Stomach (tissue), 9 donors: ENCODE results near the gene STARD5. TPM values are rescaled to one million over a fixed set of nuclear protein-coding genes. Genes with fewer than 3 reads are reported as not detected.

Experiments used
- DNase-seq, 2 donors: peaks; one replicate each; pipeline versions ENCODE4 v3.0.0 to v3.0.0-alpha.2; 2013 to 2019
- H3K27ac ChIP-seq, 5 donors: fragments of 200-600 bp in 4 of 5; sonication (generic) in 4 of 5; one replicate each; pipeline ENCODE4 v1.5.1; 2013 to 2019; ENCODE audit warnings: mild to moderate bottlenecking in 1 of 5, moderate library complexity in 1 of 5
- H3K27me3 ChIP-seq, 3 donors: fragments of 200-600 bp; sonication (generic); one replicate each; pipeline ENCODE4 v1.5.1; 2017 to 2019; ENCODE audit warnings: mixed run types in 1 of 3
- H3K36me3 ChIP-seq, 4 donors: fragments of 200-600 bp; sonication (generic); 1 replicate in 3 of 4; 2 replicates in 1 of 4; pipeline ENCODE4 v1.5.1; 2016 to 2019
- H3K4me1 ChIP-seq, 4 donors: fragments of 200-600 bp; sonication (generic); one replicate each; pipeline ENCODE4 v1.5.1; 2016 to 2019
- H3K4me3 ChIP-seq, 4 donors: fragments of 200-600 bp; sonication (generic) in 3 of 4; one replicate each; pipeline ENCODE4 v1.5.1; 2016 to 2019; ENCODE audit warnings: mild to moderate bottlenecking in 1 of 4
- H3K9me3 ChIP-seq, 4 donors: fragments of 200-600 bp; sonication (generic); one replicate each; pipeline ENCODE4 v1.5.1; 2016 to 2019
- EP300 ChIP-seq: sonication (generic); formaldehyde crosslinking; IDR thresholded peaks from one replicate; pipeline ENCODE4 v1.6.1; 2017; ENCODE audit warnings: antibody characterized with exemption
- POLR2A ChIP-seq, 4 donors: fragments of 450-650 bp; IDR thresholded peaks; one replicate each; pipeline ENCODE4 v1.6.1; 2016; ENCODE audit warnings: antibody characterized with exemption in 4 of 4, control low read depth in 2 of 4, mild to moderate bottlenecking in 1 of 4, moderate library complexity in 1 of 4
- POLR2AphosphoS5 ChIP-seq, 3 donors: sonication (generic); formaldehyde crosslinking; IDR thresholded peaks; one replicate each; pipeline ENCODE4 v1.6.1; 2016; ENCODE audit warnings: antibody characterized with exemption in 3 of 3
- WGBS, 5 donors: extraction: QIAGEN DNeasy Blood & Tissue Kit in 3 of 5; methylation state at CpG; one replicate each; pipeline versions ENCODE4 v1.1.5 to v1.1.7; 2013 to 2018; 5-methylcytosine and 5-hydroxymethylcytosine counted together
- intact Hi-C: fragments of 100-400 bp; cut with DNase I; formaldehyde crosslinking; loops from one replicate; pipeline ENCODE4 v1.15.1; 2023; ENCODE audit warnings: low total_unique reads
- polyA plus RNA-seq, 3 donors: library from polyadenylated mRNA; stranded (reverse); fragments of 200-250 nt; gene quantifications; one replicate each; pipeline ENCODE4 v1.2.3, GENCODE V29; 2013
- total RNA-seq, 5 donors: library from RNA; depleted of rRNA; stranded (reverse); fragments of >200 nt; gene quantifications; one replicate each; pipeline versions ENCODE4 v1.1.0 to v1.2.3, GENCODE V29; 2014 to 2016
- TF ChIP-seq, protein P1 (sequence below), 7 experiments: fragments of 450-650 bp in 4 of 7; fragments of 200-600 bp in 3 of 7; sonication (generic) in 3 of 7; IDR thresholded peaks; one replicate each; pipeline ENCODE4 v1.5.1; 2016 to 2019; ENCODE audit warnings: antibody characterized with exemption in 7 of 7, control low read depth in 2 of 7, mild to moderate bottlenecking in 1 of 7
- donor health status: healthy with polysubstance abuse.
- donor health status: Bipolar disorder and iron deficiency.
- donor health status: healthy.

Gene STARD5
- total and polyA plus RNA-seq, 8 donors: 0.89 to 157 (median 4.2) TPM; not detected in 1

DNA sequence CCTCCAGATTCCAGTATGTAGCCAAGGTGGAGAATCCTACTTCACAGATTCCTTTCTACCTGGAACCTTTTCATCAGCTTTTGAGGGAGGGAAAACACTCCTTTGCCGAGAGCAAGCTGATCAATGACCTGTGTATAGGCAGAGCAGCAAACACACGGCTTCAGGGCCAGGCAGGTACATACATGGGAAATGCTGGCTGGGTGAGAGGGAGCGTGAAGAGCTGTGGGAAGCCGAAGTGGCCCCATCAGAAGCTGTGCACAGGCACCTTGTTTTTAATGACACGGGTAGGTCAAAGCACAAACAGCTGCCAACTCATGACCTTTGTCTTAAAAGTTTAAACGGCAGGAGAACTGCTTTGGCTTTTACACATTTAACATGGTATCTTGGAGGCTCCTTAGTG lies 25.3 kb downstream of the STARD5 start:
- H3K27ac ChIP-seq: peak overlapping the region in 4 of 5 donors; percentile 54 to 82 (median 74)
- DNase-seq: no peak
- peaks cover 4 to 57% (median 34%) of the 10 kb centered on the region in 4 donors for H3K36me3 ChIP-seq

DNA sequence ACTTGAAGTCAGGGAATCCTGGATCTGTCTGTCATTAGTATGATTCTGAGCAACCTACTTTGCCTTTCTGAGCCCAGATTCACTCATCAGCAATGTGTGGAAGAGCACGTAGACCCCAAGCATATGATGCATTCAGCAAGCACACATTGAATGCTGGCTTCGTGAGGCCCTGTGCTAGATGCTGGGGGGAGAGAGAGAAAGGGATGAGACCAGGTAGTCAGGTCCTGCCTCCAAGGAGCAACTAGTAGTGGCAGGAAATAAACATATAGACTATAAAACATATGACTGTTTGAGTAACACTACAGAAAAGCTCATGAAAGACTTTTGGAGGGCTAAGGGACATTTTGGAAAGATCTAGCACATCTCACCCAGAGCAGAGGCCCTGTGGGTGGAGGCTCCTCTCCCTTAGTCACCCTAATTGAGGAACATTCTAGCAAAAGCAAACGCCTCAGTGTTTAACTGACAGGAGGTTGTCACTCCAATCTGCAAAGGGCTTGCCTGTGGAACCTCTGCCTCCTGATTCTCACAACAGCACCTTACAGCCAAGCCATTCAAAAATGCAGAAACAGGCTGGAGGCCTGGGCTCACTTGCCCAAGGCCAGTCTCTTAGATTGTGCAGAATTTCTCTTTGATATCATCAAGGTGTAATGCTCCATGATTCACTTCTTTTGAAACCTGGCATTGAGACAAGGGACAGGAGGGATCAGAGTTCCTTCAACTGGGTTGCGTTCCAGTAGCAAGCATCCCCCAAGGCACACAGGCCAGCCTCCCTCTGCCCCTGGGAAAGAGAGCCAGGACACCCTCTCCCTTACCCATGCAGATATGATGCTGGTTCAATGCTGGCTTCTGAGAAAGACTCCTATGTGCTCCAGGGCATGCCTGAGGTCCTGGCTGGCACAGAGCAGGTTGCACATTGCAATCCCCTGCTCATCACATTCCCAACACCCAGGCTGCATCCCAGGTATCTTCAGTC lies 26.1 kb downstream of the STARD5 start:
- no peaks in the 10 kb centered on the region for H3K9me3 ChIP-seq
- peaks cover 5 to 50% (median 34%) of the 10 kb centered on the region in 4 donors for H3K4me1 ChIP-seq
- DNase-seq: no peak
- TF ChIP-seq, protein P1, sequence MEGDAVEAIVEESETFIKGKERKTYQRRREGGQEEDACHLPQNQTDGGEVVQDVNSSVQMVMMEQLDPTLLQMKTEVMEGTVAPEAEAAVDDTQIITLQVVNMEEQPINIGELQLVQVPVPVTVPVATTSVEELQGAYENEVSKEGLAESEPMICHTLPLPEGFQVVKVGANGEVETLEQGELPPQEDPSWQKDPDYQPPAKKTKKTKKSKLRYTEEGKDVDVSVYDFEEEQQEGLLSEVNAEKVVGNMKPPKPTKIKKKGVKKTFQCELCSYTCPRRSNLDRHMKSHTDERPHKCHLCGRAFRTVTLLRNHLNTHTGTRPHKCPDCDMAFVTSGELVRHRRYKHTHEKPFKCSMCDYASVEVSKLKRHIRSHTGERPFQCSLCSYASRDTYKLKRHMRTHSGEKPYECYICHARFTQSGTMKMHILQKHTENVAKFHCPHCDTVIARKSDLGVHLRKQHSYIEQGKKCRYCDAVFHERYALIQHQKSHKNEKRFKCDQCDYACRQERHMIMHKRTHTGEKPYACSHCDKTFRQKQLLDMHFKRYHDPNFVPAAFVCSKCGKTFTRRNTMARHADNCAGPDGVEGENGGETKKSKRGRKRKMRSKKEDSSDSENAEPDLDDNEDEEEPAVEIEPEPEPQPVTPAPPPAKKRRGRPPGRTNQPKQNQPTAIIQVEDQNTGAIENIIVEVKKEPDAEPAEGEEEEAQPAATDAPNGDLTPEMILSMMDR (IDR thresholded peaks at IDR 0.05): no peak
- TF ChIP-seq POLR2A (IDR thresholded peaks at IDR 0.05) (no peak), POLR2AphosphoS5 (IDR thresholded peaks at IDR 0.05) (no peak), EP300 (no peak)
- H3K27me3 ChIP-seq: no peaks in the 10 kb centered on the region
- H3K4me3 ChIP-seq: peak overlapping the region; percentile 31 to 40 (median 39)
- peak overlapping the region in 4 of 5 donors; percentile 60 to 82 (median 74) for H3K27ac ChIP-seq
- intact Hi-C loops: no loop called here
- 66 to 84% (median 73%) methylated on average over 3 to 4 of the region's 4 CpGs for WGBS, 5 donors
- H3K36me3 ChIP-seq: peaks cover 4 to 52% (median 29%) of the 10 kb centered on the region in 4 donors

More for the DNA sequence above, 25.3 kb downstream of the STARD5 start:
- TF ChIP-seq POLR2A (IDR thresholded peaks at IDR 0.05) (no peak), POLR2AphosphoS5 (IDR thresholded peaks at IDR 0.05) (no peak), EP300 (no peak)
- TF ChIP-seq, protein P1 (IDR thresholded peaks at IDR 0.05): no peak
- peak overlapping the region; percentile 31 to 40 (median 39) for H3K4me3 ChIP-seq
- no peaks in the 10 kb centered on the region for H3K9me3 ChIP-seq
- H3K4me1 ChIP-seq: peaks cover 5 to 50% (median 37%) of the 10 kb centered on the region in 4 donors
- no peaks in the 10 kb centered on the region for H3K27me3 ChIP-seq
- intact Hi-C loops: no loop called here
- 51 to 70% (median 56%) methylated on average over 6 of the region's 6 CpGs for WGBS, 5 donors

DNA sequence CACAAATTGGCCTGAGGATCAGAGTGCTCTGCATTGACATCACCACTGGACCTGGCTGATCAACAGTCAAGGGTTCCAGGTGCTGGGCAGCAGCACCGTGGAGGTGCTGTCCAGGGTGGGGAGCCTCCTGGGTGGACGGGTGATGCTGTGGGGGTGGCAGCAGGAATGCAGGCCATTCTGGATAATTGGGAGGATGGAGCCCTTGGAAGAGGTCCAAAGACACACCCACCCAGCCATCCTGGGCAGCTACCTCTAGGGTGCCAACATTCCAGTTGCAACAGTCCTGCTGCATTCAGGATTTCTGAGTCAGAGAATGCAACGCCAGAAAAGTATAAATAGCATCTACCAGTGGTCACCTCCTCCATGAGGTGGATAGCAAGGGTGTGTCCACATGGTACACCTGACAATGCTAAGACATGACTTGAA lies 26.8 kb downstream of the STARD5 start:
- Histone ChIP-seq H3K27ac (peak overlapping the region; percentile 22 to 82 (median 68)), H3K27me3 (no peaks in the 10 kb centered on the region), H3K4me3 (peak overlapping the region; percentile 31 to 40 (median 39)), H3K4me1 (peaks cover 5 to 47% (median 29%) of the 10 kb centered on the region in 4 donors), H3K36me3 (peaks cover 0 to 51% (median 23%) of the 10 kb centered on the region in 4 donors), H3K9me3 (no peaks in the 10 kb centered on the region)
- intact Hi-C loops: no loop called here
- no peak for DNase-seq
- TF ChIP-seq POLR2A (IDR thresholded peaks at IDR 0.05): no peak
- TF ChIP-seq POLR2AphosphoS5 (IDR thresholded peaks at IDR 0.05): no peak
- TF ChIP-seq EP300: no peak
- TF ChIP-seq, protein P1 (IDR thresholded peaks at IDR 0.05): no peak
- 24 to 55% (median 47%) methylated on average over 3 of the region's 3 CpGs for WGBS, 5 donors

DNA sequence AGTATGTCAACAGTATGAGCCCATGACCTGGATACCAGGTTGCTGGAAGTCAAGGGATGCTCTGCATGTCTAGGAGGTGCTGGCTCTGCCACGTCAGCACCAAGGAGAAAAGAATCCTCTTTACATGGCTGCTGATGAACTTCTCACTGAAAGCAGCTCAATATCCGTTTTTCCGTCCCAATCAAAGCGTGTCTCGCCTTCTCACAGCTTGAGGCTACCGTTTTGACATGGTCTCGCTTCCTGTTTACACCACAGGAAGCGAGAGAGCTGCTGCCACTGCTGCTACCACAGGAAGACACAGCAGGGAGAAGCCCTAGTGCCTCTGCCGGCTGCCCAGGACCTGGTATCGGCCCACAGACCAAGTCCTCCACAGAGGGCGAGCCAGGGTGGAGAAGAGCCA lies 27.3 kb downstream of the STARD5 start:
- H3K27me3 ChIP-seq: no peaks in the 10 kb centered on the region
- intact Hi-C loops: no loop called here
- peak; percentile 61 to 81 for DNase-seq
- peaks cover 5 to 47% (median 28%) of the 10 kb centered on the region in 4 donors for H3K4me1 ChIP-seq
- no peaks in the 10 kb centered on the region for H3K9me3 ChIP-seq
- H3K4me3 ChIP-seq: peak overlapping the region; percentile 31 to 40 (median 39)
- peak overlapping the region; percentile 22 to 82 (median 68) for H3K27ac ChIP-seq
- TF ChIP-seq POLR2A (IDR thresholded peaks at IDR 0.05): no peak
- TF ChIP-seq, protein P1 (IDR thresholded peaks at IDR 0.05): no peak
- TF ChIP-seq EP300: no peak
- peak in 2 of 3 donors; percentile 64 to 68 for TF ChIP-seq POLR2AphosphoS5 (IDR thresholded peaks at IDR 0.05)
- 43 to 60% (median 55%) methylated on average over 11 of the region's 11 CpGs for WGBS, 5 donors
- peaks cover 0 to 47% (median 18%) of the 10 kb centered on the region in 4 donors for H3K36me3 ChIP-seq
